Esophagus muscularis mucosa (tissue), 4 donors: ENCODE measurements around the gene PRKACG. TPM values are rescaled to one million over a fixed set of nuclear protein-coding genes. Genes with fewer than 3 reads are reported as not detected.
A peak's percentile ranks its signal among the peaks of the same experiment; 100 is the strongest.

Source experiments
- DNase-seq: peaks from one replicate; pipeline ENCODE4 v3.0.0-alpha.2; 2017; ENCODE audit errors: extremely low spot score
- H3K27ac ChIP-seq, 4 donors: fragments of 200-600 bp; sonication (generic); replicated peaks in 1 of 4; 1 replicate in 3 of 4; 2 replicates in 1 of 4; pipeline ENCODE4 v1.5.1; 2016 to 2019; ENCODE audit warnings: mild to moderate bottlenecking in 1 of 4
- H3K27me3 ChIP-seq, 4 donors: fragments of 200-600 bp; sonication (generic); one replicate each; pipeline versions ENCODE4 v1.5.1 to v1.6.0; 2016 to 2019
- H3K36me3 ChIP-seq, 4 donors: fragments of 200-600 bp; sonication (generic); one replicate each; pipeline ENCODE4 v1.5.1; 2016 to 2019
- H3K4me1 ChIP-seq, 4 donors: fragments of 200-600 bp; sonication (generic); one replicate each; pipeline ENCODE4 v1.5.1; 2016 to 2019
- H3K4me3 ChIP-seq, 4 donors: fragments of 200-600 bp; sonication (generic); 1 replicate in 2 of 4; 2 replicates in 2 of 4; pipeline ENCODE4 v1.5.1; 2016 to 2019; ENCODE audit warnings: mild to moderate bottlenecking in 4 of 4, moderate library complexity in 1 of 4
- H3K9me3 ChIP-seq, 4 donors: fragments of 200-600 bp; sonication (generic); 1 replicate in 3 of 4; 2 replicates in 1 of 4; pipeline ENCODE4 v1.5.1; 2016 to 2019
- EP300 ChIP-seq: sonication (generic); formaldehyde crosslinking; IDR thresholded peaks from one replicate; pipeline ENCODE4 v1.6.1; 2017; ENCODE audit warnings: antibody characterized with exemption
- POLR2A ChIP-seq: fragments of 450-650 bp; IDR thresholded peaks from one replicate; pipeline ENCODE4 v1.6.1; 2017; ENCODE audit warnings: antibody characterized with exemption, moderate library complexity, mild to moderate bottlenecking, low read depth
- POLR2AphosphoS5 ChIP-seq, 2 donors: sonication (generic); formaldehyde crosslinking; IDR thresholded peaks; one replicate each; pipeline ENCODE4 v1.6.1; 2017; ENCODE audit warnings: antibody characterized with exemption in 2 of 2
- WGBS: methylation state at CpG from one replicate; pipeline ENCODE4 v1.1.5; 2018; 5-methylcytosine and 5-hydroxymethylcytosine counted together
- intact Hi-C: fragments of 100-400 bp; cut with DNase I; formaldehyde crosslinking; loops from one replicate; pipeline ENCODE4 v1.15.1; 2023
- total RNA-seq, 4 donors: library from RNA; depleted of rRNA; stranded (reverse); fragments of >200 nt; gene quantifications; one replicate each; pipeline versions ENCODE4 v1.1.0 to v1.2.1, GENCODE V29; 2016
- TF ChIP-seq, protein P1 (sequence below), 3 experiments: fragments of 200-600 bp in 2 of 3; fragments of 450-650 bp in 1 of 3; sonication (generic) in 2 of 3; IDR thresholded peaks; one replicate each; pipeline ENCODE4 v1.5.1; 2017 to 2019; ENCODE audit warnings: antibody characterized with exemption in 3 of 3, mild to moderate bottlenecking in 2 of 3, moderate library complexity in 1 of 3

The PRKACG gene
- total RNA-seq, 4 donors from 2014 or later, result not detected

DNA sequence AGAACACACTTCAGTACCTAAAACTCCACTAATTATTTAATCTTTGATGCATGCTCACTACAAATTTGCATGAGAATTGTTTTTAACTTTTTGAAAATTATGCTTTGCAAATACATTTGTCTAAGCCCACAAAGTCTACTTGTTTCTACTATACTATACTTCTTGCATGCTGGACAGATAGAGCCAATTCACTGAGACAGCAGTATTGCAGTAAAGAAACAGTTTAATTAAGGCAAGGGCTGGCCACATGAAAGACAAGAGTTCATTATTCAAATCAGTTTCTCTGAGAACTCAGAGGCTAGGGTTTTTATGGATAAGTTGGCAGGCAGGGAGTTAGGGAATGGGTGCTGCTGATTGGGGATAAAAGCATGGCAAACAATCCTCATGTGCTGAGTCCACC is 15.6 kb upstream of the PRKACG start:
- Histone ChIP-seq H3K27me3 (peaks cover 0 to 4% (median 0%) of the 10 kb centered on the region in 4 donors), H3K4me3 (no peak overlapping the region), H3K4me1 (no peaks in the 10 kb centered on the region), H3K27ac (no peak overlapping the region), H3K36me3 (no peaks in the 10 kb centered on the region), H3K9me3 (no peaks in the 10 kb centered on the region)
- TF ChIP-seq, protein P1, sequence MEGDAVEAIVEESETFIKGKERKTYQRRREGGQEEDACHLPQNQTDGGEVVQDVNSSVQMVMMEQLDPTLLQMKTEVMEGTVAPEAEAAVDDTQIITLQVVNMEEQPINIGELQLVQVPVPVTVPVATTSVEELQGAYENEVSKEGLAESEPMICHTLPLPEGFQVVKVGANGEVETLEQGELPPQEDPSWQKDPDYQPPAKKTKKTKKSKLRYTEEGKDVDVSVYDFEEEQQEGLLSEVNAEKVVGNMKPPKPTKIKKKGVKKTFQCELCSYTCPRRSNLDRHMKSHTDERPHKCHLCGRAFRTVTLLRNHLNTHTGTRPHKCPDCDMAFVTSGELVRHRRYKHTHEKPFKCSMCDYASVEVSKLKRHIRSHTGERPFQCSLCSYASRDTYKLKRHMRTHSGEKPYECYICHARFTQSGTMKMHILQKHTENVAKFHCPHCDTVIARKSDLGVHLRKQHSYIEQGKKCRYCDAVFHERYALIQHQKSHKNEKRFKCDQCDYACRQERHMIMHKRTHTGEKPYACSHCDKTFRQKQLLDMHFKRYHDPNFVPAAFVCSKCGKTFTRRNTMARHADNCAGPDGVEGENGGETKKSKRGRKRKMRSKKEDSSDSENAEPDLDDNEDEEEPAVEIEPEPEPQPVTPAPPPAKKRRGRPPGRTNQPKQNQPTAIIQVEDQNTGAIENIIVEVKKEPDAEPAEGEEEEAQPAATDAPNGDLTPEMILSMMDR (IDR thresholded peaks at IDR 0.05), result no peak
- intact Hi-C loops, result no loop called here
- no peak for DNase-seq

DNA sequence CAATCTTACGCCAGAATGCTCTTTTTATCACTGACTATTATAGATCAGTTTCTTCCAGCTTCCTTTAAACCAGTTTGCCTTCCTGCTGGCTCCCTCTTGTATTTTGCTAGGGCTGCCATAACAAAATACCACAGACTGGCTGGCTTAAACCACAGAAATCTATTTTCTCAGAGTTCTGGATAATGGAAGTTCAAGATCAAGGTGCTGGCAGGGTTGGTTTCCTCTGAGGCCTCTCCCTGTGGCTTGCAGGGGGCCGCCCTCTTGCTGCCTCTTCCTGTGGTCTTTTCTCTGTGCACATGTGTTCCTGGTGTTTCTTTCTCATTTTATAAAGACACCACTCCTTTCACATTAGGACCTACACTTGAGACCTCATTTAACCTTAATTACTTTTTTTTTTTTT is 14.8 kb upstream of the PRKACG start:
- Histone ChIP-seq H3K9me3 (no peaks in the 10 kb centered on the region), H3K36me3 (no peaks in the 10 kb centered on the region), H3K27me3 (peaks cover 0 to 4% (median 0%) of the 10 kb centered on the region in 4 donors), H3K4me1 (no peaks in the 10 kb centered on the region), H3K4me3 (no peak overlapping the region), H3K27ac (no peak overlapping the region)
- TF ChIP-seq POLR2AphosphoS5 (IDR thresholded peaks at IDR 0.05), result no peak
- TF ChIP-seq POLR2A, result no peak
- TF ChIP-seq, protein P1 (IDR thresholded peaks at IDR 0.05), result no peak
- no peak for TF ChIP-seq EP300
- no peak for DNase-seq
- intact Hi-C loops, result no loop called here
- 86% methylated on average over 2 of the region's 2 CpGs for WGBS

DNA sequence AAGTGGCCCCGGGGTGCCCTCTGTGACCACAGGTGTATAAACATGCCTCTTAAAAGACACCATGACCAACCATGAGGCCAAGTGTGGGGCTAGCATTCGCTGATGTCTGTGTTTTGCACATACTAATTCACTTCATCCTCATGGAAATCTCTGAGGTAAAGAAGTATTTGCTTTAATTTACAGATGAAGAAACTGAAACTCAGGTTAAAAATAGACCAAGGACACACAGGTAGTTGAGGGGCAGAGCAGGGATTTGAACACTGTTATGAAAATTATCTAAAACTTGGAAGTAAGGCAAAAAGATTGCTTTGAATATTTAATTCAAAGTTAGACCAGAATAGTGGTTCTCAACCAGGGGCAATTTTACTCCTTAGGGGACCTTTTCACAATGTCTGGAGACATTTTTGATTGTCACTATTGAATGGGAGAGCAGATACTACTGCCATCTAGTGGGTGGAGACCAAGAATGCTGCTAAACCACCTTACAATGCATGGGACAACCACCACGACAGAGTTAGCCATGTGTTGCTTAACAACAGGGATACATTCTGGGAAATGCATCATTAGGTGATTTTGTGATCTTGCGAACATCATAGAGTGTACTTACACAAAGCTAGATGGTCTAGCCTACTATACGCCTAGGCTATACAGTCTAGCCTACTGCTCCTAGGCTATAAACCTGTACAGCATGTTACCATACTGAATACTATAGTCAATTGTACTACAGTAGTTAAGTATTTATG is 13.6 kb upstream of the PRKACG start:
- peaks cover 0 to 4% (median 0%) of the 10 kb centered on the region in 4 donors for H3K27me3 ChIP-seq
- no peaks in the 10 kb centered on the region for H3K4me1 ChIP-seq
- TF ChIP-seq, protein P1 (IDR thresholded peaks at IDR 0.05), result peak; percentile 56 to 78 (median 61)
- no peak for TF ChIP-seq POLR2A
- DNase-seq, result no peak
- no peaks in the 10 kb centered on the region for H3K36me3 ChIP-seq
- H3K27ac ChIP-seq, result no peak overlapping the region
- no peaks in the 10 kb centered on the region for H3K9me3 ChIP-seq
- no peak overlapping the region for H3K4me3 ChIP-seq
- intact Hi-C loops, result no loop called here
- WGBS, result 52% methylated on average over 5 of the region's 5 CpGs

DNA sequence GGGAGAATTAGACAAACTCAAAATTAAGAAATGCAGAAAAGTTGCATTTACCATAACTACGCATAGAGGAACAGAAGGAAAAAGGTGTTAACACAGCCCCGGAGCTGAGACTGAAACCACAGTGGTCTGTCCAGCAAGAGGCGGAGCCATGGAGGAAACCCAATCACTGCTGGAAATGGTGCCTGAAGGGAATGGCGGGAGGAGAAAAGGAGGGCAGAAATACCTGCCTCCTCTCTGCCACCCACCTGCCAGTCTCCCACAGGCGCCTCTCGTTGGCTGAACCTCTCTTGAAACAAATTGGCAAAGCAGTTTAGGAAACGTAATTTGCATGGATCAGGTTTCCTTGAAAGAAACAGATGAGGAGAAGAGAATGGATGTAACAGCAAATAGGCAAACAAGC is 9.7 kb upstream of the PRKACG start:
- peaks cover 0 to 4% (median 0%) of the 10 kb centered on the region in 4 donors for H3K27me3 ChIP-seq
- WGBS, result 57% methylated on average over 7 of the region's 7 CpGs
- no peaks in the 10 kb centered on the region for H3K9me3 ChIP-seq
- peak overlapping the region in 1 of 4 donors; percentile 3 for H3K4me3 ChIP-seq
- H3K4me1 ChIP-seq, result no peaks in the 10 kb centered on the region
- intact Hi-C loops, result no loop called here
- H3K36me3 ChIP-seq, result no peaks in the 10 kb centered on the region
- no peak overlapping the region for H3K27ac ChIP-seq
- no peak for DNase-seq
- TF ChIP-seq EP300 (no peak), POLR2A (no peak), POLR2AphosphoS5 (IDR thresholded peaks at IDR 0.05) (no peak)
- TF ChIP-seq, protein P1 (IDR thresholded peaks at IDR 0.05), result no peak
